ENCODE data around the gene GABBR2.

The GABBR2 gene

GRCh38 chr9:98743818-98744611 lies 35.3 kb upstream of the GABBR2 start:
- no peak for DNase-seq (ENCODE audit: low read depth in 2 of 2)
- no peak for TF ChIP-seq CTCF (IDR thresholded peaks at IDR 0.05; ENCODE audit: low read depth, low read length)
- no peak overlapping the region for H3K4me3 ChIP-seq (replicated peaks in 1 of 2; ENCODE audit: low read depth in 2 of 2, low read length in 2 of 2)

GRCh38 chr9:98743329-98743728 lies 34.6 kb upstream of the GABBR2 start:
- no peak for DNase-seq (ENCODE audit: low read depth in 2 of 2)
- no peak for TF ChIP-seq CTCF (IDR thresholded peaks at IDR 0.05; ENCODE audit: low read depth, low read length)
- H3K4me3 ChIP-seq (replicated peaks in 1 of 2; ENCODE audit: low read depth in 2 of 2, low read length in 2 of 2): no peak overlapping the region

GRCh38 chr9:98742325-98743280 lies 33.9 kb upstream of the GABBR2 start:
- DNase-seq (ENCODE audit: low read depth in 2 of 2): peak; percentile 4 to 62
- TF ChIP-seq CTCF (IDR thresholded peaks at IDR 0.05; ENCODE audit: low read depth, low read length): no peak
- no peak overlapping the region for H3K4me3 ChIP-seq (replicated peaks in 1 of 2; ENCODE audit: low read depth in 2 of 2, low read length in 2 of 2)

GRCh38 chr9:98740226-98740881 lies 31.6 kb upstream of the GABBR2 start:
- H3K4me3 ChIP-seq (replicated peaks in 1 of 2; ENCODE audit: low read depth in 2 of 2, low read length in 2 of 2): no peak overlapping the region
- no peak for DNase-seq (ENCODE audit: low read depth in 2 of 2)
- no peak for TF ChIP-seq CTCF (IDR thresholded peaks at IDR 0.05; ENCODE audit: low read depth, low read length)

- DNase-seq (ENCODE audit: low read depth in 2 of 2): no peak
- H3K4me3 ChIP-seq (replicated peaks in 1 of 2; ENCODE audit: low read depth in 2 of 2, low read length in 2 of 2): no peak overlapping the region
- no peak for TF ChIP-seq CTCF (IDR thresholded peaks at IDR 0.05; ENCODE audit: low read depth, low read length)
Measured at GRCh38 chr9:98738741-98739140, 30.0 kb upstream of the GABBR2 start.

GRCh38 chr9:98736226-98736625 lies 27.5 kb upstream of the GABBR2 start:
- no peak for TF ChIP-seq CTCF (IDR thresholded peaks at IDR 0.05; ENCODE audit: low read depth, low read length)
- no peak for DNase-seq (ENCODE audit: low read depth in 2 of 2)
- no peak overlapping the region for H3K4me3 ChIP-seq (replicated peaks in 1 of 2; ENCODE audit: low read depth in 2 of 2, low read length in 2 of 2)
